Neural cell (in vitro differentiated cells): Measurements from ENCODE around the gene FUT8.

Source experiments
- CTCF ChIP-seq: fragments of 450-650 bp; IDR thresholded peaks from 2 replicates; pipeline ENCODE4 v1.5.1; 2014; ENCODE audit warnings: antibody characterized with exemption, mild to moderate bottlenecking, moderate library complexity; ENCODE audit not compliant: poor library complexity, severe bottlenecking
- EP300 ChIP-seq: fragments of 450-650 bp; conservative IDR thresholded peaks from 2 replicates; pipeline ENCODE4 v1.6.1; 2014; ENCODE audit warnings: antibody characterized with exemption, mild to moderate bottlenecking, moderate library complexity; ENCODE audit not compliant: poor library complexity, severe bottlenecking
- EZH2 ChIP-seq: fragments of 200-600, 300-800 bp; shearing (Covaris generic), sonication (generic); IDR thresholded peaks from 2 replicates; pipeline ENCODE4 v1.6.1; 2014; ENCODE audit warnings: antibody characterized with exemption, low read length, borderline replicate concordance, mild to moderate bottlenecking; ENCODE audit not compliant: insufficient read depth, poor library complexity, severe bottlenecking
- MXI1 ChIP-seq: fragments of 450-650 bp; conservative IDR thresholded peaks from 2 replicates; pipeline ENCODE4 v1.6.1; 2014; ENCODE audit warnings: antibody characterized with exemption, mild to moderate bottlenecking; ENCODE audit not compliant: poor library complexity, severe bottlenecking
- POLR2AphosphoS5 ChIP-seq: IDR thresholded peaks from 2 replicates; pipeline ENCODE4 v1.6.1; 2012
- REST ChIP-seq: IDR thresholded peaks from 2 replicates; pipeline ENCODE4 v1.6.1; 2012; ENCODE audit warnings: borderline replicate concordance
- SMC3 ChIP-seq: fragments of 450-650 bp; conservative IDR thresholded peaks from 2 replicates; pipeline ENCODE4 v1.6.1; 2014; ENCODE audit warnings: antibody characterized with exemption, mild to moderate bottlenecking, moderate library complexity; ENCODE audit not compliant: poor library complexity
- TAF1 ChIP-seq: IDR thresholded peaks from 2 replicates; pipeline ENCODE4 v1.6.1; 2012; ENCODE audit warnings: low read depth

DNA sequence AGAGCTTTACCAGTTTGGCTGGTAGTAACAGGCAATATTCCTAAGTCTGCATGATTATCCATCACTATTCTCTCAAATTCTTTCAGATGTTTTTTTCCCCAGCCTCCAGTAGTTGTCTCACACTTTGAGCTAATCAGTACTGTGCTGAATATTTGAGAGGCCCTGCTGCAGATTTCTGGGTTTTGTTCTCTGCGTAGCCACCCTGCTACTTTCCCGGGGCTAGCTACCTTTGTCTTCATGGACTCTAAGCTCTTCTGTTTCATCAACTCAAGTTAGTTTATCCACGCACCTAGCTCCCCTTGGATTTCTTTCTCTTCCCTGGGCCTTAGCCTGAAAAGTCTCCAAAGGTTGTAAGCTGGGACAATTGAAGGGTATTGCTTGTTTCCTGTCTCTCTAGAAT, 73.0 kb downstream of the FUT8 start:
- TF ChIP-seq CTCF = no peak
- TF ChIP-seq EZH2 = no peak
- no peak for TF ChIP-seq MXI1
- TF ChIP-seq POLR2AphosphoS5 = no peak
- TF ChIP-seq EP300 = no peak
- TF ChIP-seq TAF1 = no peak
- no peak for TF ChIP-seq SMC3
- TF ChIP-seq REST = no peak
